Natural killer cell (primary cell): ENCODE data around the gene ANKLE1. TPM values are rescaled to one million over a fixed set of nuclear protein-coding genes. Genes with fewer than 3 reads are reported as not detected.
"Not testable (repeated sequence)": the region's sequence is repeated elsewhere in the genome, so short reads cannot be mapped to it uniquely, and the experiment has no call there.

Experiments used
- ATAC-seq, 3 donors: fragments of 150-1000 bp in 2 of 3; fragments of 200-7000 bp in 1 of 3; cut with Tn5 transposase; 1 replicate in 1 of 3; 2 replicates in 2 of 3; pipeline ENCODE4 v1.10.0; 2021; ENCODE audit warnings: mild to moderate bottlenecking in 2 of 3, moderate library complexity in 2 of 3
- DNase-seq, 2 donors: peaks; one replicate each; pipeline versions ENCODE4 v3.0.0 to v3.0.0-alpha.2; 2013 to 2021; ENCODE audit warnings: mixed read lengths in 1 of 2
- H3K27ac ChIP-seq: one replicate; pipeline ENCODE4 v1.5.1; 2013; ENCODE audit warnings: mild to moderate bottlenecking, low read length
- H3K27me3 ChIP-seq: one replicate; pipeline ENCODE4 v1.6.1; 2013; ENCODE audit warnings: low read length; ENCODE audit not compliant: control insufficient read depth, insufficient read depth
- H3K36me3 ChIP-seq: one replicate; pipeline ENCODE4 v1.6.1; 2013; ENCODE audit warnings: low read length; ENCODE audit not compliant: control insufficient read depth, insufficient read depth
- H3K4me1 ChIP-seq: one replicate; pipeline ENCODE4 v1.6.1; 2013; ENCODE audit warnings: low read length; ENCODE audit not compliant: control insufficient read depth, insufficient read depth
- H3K4me3 ChIP-seq: one replicate; pipeline ENCODE4 v1.5.1; 2013; ENCODE audit warnings: low read length
- H3K9me3 ChIP-seq: one replicate; pipeline ENCODE4 v1.6.1; 2013; ENCODE audit warnings: low read length; ENCODE audit not compliant: control insufficient read depth, insufficient read depth
- H3K27ac Mint-ChIP-seq, 2 donors: one replicate each; pipeline ENCODE4 v1.8.0; 2022; ENCODE audit warnings: mild to moderate bottlenecking in 2 of 2, mixed read lengths in 2 of 2, moderate library complexity in 1 of 2
- H3K27me3 Mint-ChIP-seq, 2 donors: one replicate each; pipeline ENCODE4 v1.8.0; 2022; ENCODE audit warnings: low read depth in 2 of 2, mixed read lengths in 2 of 2
- H3K36me3 Mint-ChIP-seq: one replicate; pipeline ENCODE4 v1.8.0; 2022; ENCODE audit warnings: mixed read lengths
- H3K4me1 Mint-ChIP-seq, 2 donors: one replicate each; pipeline ENCODE4 v1.8.0; 2022; ENCODE audit warnings: mixed read lengths in 2 of 2
- H3K4me3 Mint-ChIP-seq: one replicate; pipeline ENCODE4 v1.8.0; 2022; ENCODE audit warnings: mild to moderate bottlenecking, moderate library complexity, mixed read lengths
- H3K9me3 Mint-ChIP-seq, 2 donors: one replicate each; pipeline ENCODE4 v1.8.0; 2022; ENCODE audit warnings: mixed read lengths in 2 of 2
- CTCF ChIP-seq: fragments of 200-600 bp; IDR thresholded peaks from one replicate; pipeline ENCODE4 v1.8.0; 2022; ENCODE audit warnings: antibody characterized with exemption
- WGBS: methylation state at CpG from one replicate; pipeline ENCODE4 v1.1.7; 2013; ENCODE audit warnings: missing lambda C conversion rate; ENCODE audit not compliant: insufficient coverage; 5-methylcytosine and 5-hydroxymethylcytosine counted together
- intact Hi-C: fragments of 100-400 bp; cut with micrococcal nuclease; formaldehyde crosslinking; loops from one replicate; pipeline ENCODE4 v1.14.2; 2022
- total RNA-seq, 4 donors: library from RNA; stranded (reverse); fragments of 120-200 nt in 1 of 4; gene quantifications; one replicate each; pipeline versions ENCODE4 v1.2.3 to v1.2.4, GENCODE V29; 2013 to 2022

ANKLE1 gene
- total RNA-seq, 3 donors from 2014 or later (not counting 1 experiment from before 2014, with no cell fraction given) = 1.3 to 3.6 (median 2.0) TPM

- Mint-ChIP-seq H3K27me3 (no peaks in the 10 kb centered on the region), H3K36me3 (no peaks in the 10 kb centered on the region), H3K27ac (peak within 1 kb of the TSS; percentile 85), H3K9me3 (no peaks in the 10 kb centered on the region), H3K4me3 (peak within 1 kb of the TSS; percentile 88), H3K4me1 (peaks cover 15 to 16% of the 10 kb centered on the region in 2 donors)
- ATAC-seq = peak; percentile 90 to 97 (median 91)
- Histone ChIP-seq H3K36me3 (peaks cover 17% of the 10 kb centered on the region), H3K4me3 (peak within 1 kb of the TSS; percentile 82), H3K9me3 (no peaks in the 10 kb centered on the region), H3K27ac (peak within 1 kb of the TSS; percentile 63), H3K27me3 (no peaks in the 10 kb centered on the region), H3K4me1 (peaks cover 24% of the 10 kb centered on the region)
- peak; percentile 86 to 98 for DNase-seq
- intact Hi-C loops = loop anchor here (1.0 to 5.0 kb wide), 3 partner anchors 38 to 70 kb away; partner anchors contain the start of genes GTPBP3, MRPL34 and OCEL1
- 0% methylated on average over 27 of the region's 27 CpGs for WGBS
- no peak for TF ChIP-seq CTCF
These were observed 14.5 kb upstream of the ANKLE1 start, which contains the start of gene BABAM1 for GRCh38 chr19:17266975-17267788. Gene BABAM1, plus strand, starts transcription at chr19:17267443. Its CDS starts 1,364 bp downstream, at chr19:17268807.

- 97% methylated on average over 13 of the region's 13 CpGs for WGBS
- Histone ChIP-seq H3K36me3 (peaks cover 22% of the 10 kb centered on the region), H3K27me3 (no peaks in the 10 kb centered on the region), H3K27ac (no peak overlapping the region), H3K4me3 (no peak overlapping the region), H3K9me3 (no peaks in the 10 kb centered on the region), H3K4me1 (peaks cover 24% of the 10 kb centered on the region)
- Mint-ChIP-seq H3K9me3 (no peaks in the 10 kb centered on the region), H3K36me3 (no peaks in the 10 kb centered on the region), H3K27ac (no peak overlapping the region), H3K4me1 (peaks cover 15 to 16% of the 10 kb centered on the region in 2 donors), H3K27me3 (no peaks in the 10 kb centered on the region), H3K4me3 (peak overlapping the region; percentile 56)
- intact Hi-C loops = loop anchor here (5.0 kb wide), 1 partner anchor 41 kb away; the partner anchor contains the start of gene OCEL1
- TF ChIP-seq CTCF = no peak
- no peak for ATAC-seq
- DNase-seq = no peak
These were observed 12.9 kb upstream of the ANKLE1 start for GRCh38 chr19:17268754-17269153.

- H3K4me3 Mint-ChIP-seq, H3K9me3 Mint-ChIP-seq, ATAC-seq, H3K4me3 ChIP-seq, H3K27me3 ChIP-seq, H3K4me1 Mint-ChIP-seq, intact Hi-C loops, H3K27me3 Mint-ChIP-seq, DNase-seq, H3K9me3 ChIP-seq, H3K27ac ChIP-seq, H3K4me1 ChIP-seq, H3K27ac Mint-ChIP-seq, H3K36me3 Mint-ChIP-seq: not testable (repeated sequence)
- 100% methylated on average over 2 of the region's 3 CpGs for WGBS
- H3K36me3 ChIP-seq = peaks cover 55% of the 10 kb centered on the region
These were observed 6.8 kb upstream of the ANKLE1 start for GRCh38 chr19:17274892-17275291.

- intact Hi-C loops = no loop called here
- Histone ChIP-seq H3K36me3 (peaks cover 51% of the 10 kb centered on the region), H3K9me3 (no peaks in the 10 kb centered on the region), H3K27ac (no peak overlapping the region), H3K27me3 (no peaks in the 10 kb centered on the region), H3K4me3 (no peak overlapping the region), H3K4me1 (no peaks in the 10 kb centered on the region)
- H3K4me3 Mint-ChIP-seq = no peak overlapping the region
- H3K27ac Mint-ChIP-seq = no peak overlapping the region
- DNase-seq (no peak), ATAC-seq (no peak)
- 98% methylated on average over 17 of the region's 19 CpGs for WGBS
- no peak for TF ChIP-seq CTCF
- no peaks in the 10 kb centered on the region for H3K36me3 Mint-ChIP-seq
- no peaks in the 10 kb centered on the region for H3K4me1 Mint-ChIP-seq
- no peaks in the 10 kb centered on the region for H3K9me3 Mint-ChIP-seq
- H3K27me3 Mint-ChIP-seq = no peaks in the 10 kb centered on the region
These were observed 6.1 kb upstream of the ANKLE1 start for GRCh38 chr19:17275441-17276175.
